K562 (cell line): Measurements from ENCODE around the gene VSIG10. TPM values are rescaled to one million over a fixed set of nuclear protein-coding genes. Genes with fewer than 3 reads are reported as not detected.

ENCODE experiments used
- BCL6 ChIP-seq: fragments of 250-450 bp; sonication (Bioruptor Pico); IDR thresholded peaks from 2 replicates; pipeline ENCODE4 v1.4.0; 2020
- DPF2 ChIP-seq: fragments of 450-650 bp; IDR thresholded peaks from 2 replicates; pipeline ENCODE4 v1.6.1; 2016
- FOXJ3 ChIP-seq: sonication (generic); formaldehyde crosslinking; IDR thresholded peaks from 2 replicates; pipeline ENCODE4 v1.4.0; 2020; ENCODE audit warnings: mild to moderate bottlenecking, missing genetic modification reagents
- PRMT5 ChIP-seq: sonication (generic); formaldehyde crosslinking; IDR thresholded peaks from 2 replicates; pipeline ENCODE4 v1.5.0; 2020; ENCODE audit warnings: missing genetic modification reagents
- SMAD2 ChIP-seq: fragments of 150-350 bp; IDR thresholded peaks from 2 replicates; pipeline ENCODE4 v1.6.1; 2014; ENCODE audit warnings: low read depth, mild to moderate bottlenecking, low read length
- THRA ChIP-seq: fragments of 450-650 bp; IDR thresholded peaks from 2 replicates; pipeline ENCODE4 v1.6.1; 2017; ENCODE audit warnings: mild to moderate bottlenecking, moderate library complexity
- ZFX ChIP-seq: sonication (generic); formaldehyde crosslinking; IDR thresholded peaks from 2 replicates; pipeline ENCODE4 v1.8.0; 2022; ENCODE audit warnings: mild to moderate bottlenecking, missing genetic modification reagents, moderate library complexity
- polyA plus RNA-seq, 8 experiments: library from polyadenylated mRNA; depleted of rRNA in 4 of 8; stranded (reverse) in 5 of 8; unstranded in 3 of 8; fragments of >200 nt; fragmentation: Nextera tagmentation in 2 of 8; fragmentation: Illumina TruSeq in 1 of 8; extraction: Ambion mirVana in 2 of 8; extraction: Trizol in 1 of 8; gene quantifications; 2 replicates each; pipeline versions ENCODE4 v1.2.1 to v1.2.3, GENCODE V29; 2011 to 2014; ENCODE audit warnings: inconsistent platforms in 1 of 8, missing spikeins in 1 of 8
- total RNA-seq, 7 experiments: library from RNA; depleted of rRNA in 6 of 7; stranded (reverse); fragments of >200 nt in 6 of 7; fragmentation: Illumina TruSeq in 2 of 7; extraction: Trizol in 2 of 7; gene quantifications; 2 replicates each; pipeline versions ENCODE4 v1.2.1 to v1.2.3, GENCODE V29; 2011 to 2021; ENCODE audit warnings: low replicate concordance in 1 of 7
- TF ChIP-seq, protein P1 (sequence below): fragments of 450-650 bp; IDR thresholded peaks from 2 replicates; pipeline ENCODE4 v1.7.0; 2016; ENCODE audit warnings: borderline replicate concordance
- TF ChIP-seq, protein P2 (sequence below): sonication (generic); formaldehyde crosslinking; IDR thresholded peaks from 2 replicates; pipeline ENCODE4 v1.8.0; 2023; ENCODE audit warnings: mild to moderate bottlenecking, missing genetic modification reagents

VSIG10 gene
- total and polyA plus RNA-seq, 9 of the 15 experiments (the other 6 are each of a cell fraction or from before 2014, with no cell fraction given): 4.1 to 8.8 (median 4.7) TPM

DNA sequence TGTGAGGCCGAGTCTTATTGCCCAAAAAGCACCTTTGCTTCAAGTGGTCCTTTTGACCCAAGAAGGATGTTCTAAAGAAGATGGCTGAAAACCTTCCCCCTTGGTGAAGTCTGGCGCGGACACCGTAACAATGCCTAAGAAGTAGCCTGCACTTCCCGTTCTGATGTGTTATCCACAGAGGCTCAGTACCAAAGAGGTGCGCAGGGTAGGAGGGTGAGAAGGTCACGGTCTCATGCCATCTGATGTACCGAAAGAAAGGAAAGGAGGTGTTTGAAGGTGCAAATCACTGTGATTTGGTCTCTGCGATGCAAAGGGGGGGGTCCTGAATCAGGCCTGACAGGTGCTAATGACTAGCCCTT is 42.0 kb upstream of the VSIG10 start (continued):
- TF ChIP-seq BCL6 (no peak), ZFX (CRISPR knock-in tag) (no peak), FOXJ3 (CRISPR knock-in tag) (no peak), SMAD2 (no peak), THRA (no peak), PRMT5 (CRISPR knock-in tag) (no peak), DPF2 (no peak)
- TF ChIP-seq, protein P1, sequence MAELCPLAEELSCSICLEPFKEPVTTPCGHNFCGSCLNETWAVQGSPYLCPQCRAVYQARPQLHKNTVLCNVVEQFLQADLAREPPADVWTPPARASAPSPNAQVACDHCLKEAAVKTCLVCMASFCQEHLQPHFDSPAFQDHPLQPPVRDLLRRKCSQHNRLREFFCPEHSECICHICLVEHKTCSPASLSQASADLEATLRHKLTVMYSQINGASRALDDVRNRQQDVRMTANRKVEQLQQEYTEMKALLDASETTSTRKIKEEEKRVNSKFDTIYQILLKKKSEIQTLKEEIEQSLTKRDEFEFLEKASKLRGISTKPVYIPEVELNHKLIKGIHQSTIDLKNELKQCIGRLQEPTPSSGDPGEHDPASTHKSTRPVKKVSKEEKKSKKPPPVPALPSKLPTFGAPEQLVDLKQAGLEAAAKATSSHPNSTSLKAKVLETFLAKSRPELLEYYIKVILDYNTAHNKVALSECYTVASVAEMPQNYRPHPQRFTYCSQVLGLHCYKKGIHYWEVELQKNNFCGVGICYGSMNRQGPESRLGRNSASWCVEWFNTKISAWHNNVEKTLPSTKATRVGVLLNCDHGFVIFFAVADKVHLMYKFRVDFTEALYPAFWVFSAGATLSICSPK: no peak
- TF ChIP-seq, protein P2, sequence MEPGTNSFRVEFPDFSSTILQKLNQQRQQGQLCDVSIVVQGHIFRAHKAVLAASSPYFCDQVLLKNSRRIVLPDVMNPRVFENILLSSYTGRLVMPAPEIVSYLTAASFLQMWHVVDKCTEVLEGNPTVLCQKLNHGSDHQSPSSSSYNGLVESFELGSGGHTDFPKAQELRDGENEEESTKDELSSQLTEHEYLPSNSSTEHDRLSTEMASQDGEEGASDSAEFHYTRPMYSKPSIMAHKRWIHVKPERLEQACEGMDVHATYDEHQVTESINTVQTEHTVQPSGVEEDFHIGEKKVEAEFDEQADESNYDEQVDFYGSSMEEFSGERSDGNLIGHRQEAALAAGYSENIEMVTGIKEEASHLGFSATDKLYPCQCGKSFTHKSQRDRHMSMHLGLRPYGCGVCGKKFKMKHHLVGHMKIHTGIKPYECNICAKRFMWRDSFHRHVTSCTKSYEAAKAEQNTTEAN (CRISPR knock-in tag): no peak
- TF ChIP-seq, all 486 proteins: peak for 0
